ENCODE measurements around the gene ADAMTSL5.

ADAMTSL5 gene

DNA sequence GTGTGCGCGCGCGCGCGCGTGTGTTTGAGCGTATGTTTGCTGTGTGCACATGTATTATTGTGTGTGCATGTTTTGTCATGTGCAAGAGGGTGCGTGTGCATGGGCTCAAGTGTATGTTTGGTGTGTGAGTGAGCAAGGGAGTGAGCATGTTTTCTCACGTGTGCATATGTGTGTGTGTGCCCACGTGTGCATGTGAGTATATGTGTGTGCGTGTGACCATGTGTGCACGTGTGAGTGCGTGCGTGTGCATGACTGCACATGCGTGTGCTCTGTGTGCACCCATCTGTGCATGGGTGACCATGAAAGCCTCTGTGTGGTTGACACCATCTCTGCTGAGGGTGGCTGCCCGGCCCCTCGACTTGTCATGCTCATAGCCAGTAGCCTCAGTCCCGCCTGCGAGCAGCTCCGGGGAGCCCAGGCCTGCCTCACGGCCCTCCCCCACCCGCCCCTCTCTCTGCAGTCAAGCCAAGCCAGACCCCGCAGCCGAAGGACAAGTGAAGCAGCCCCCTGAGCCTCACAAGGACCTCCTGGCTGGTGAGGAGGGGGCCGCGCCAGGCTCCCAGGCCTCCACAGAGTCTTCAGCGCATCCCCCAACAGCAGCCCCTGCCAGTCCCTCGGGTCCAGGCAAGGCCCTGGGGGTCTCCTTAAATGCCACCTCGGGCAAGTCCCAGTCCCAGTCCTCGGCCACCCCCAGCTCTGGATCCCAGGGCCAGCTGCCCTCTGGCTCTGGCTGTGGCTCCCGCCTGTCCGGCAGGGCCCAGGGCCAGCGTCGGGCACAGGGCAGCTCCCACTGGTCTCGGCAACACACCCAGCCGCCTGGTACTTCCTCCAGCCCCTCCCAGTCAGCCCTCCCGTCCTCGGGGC lies 15.9 kb downstream of the ADAMTSL5 start:
- DNase-seq (ENCODE audit: low read depth) = no peak

GRCh38 chr19:1495799-1496713 lies 16.8 kb downstream of the ADAMTSL5 start:
- TF ChIP-seq, protein P1, sequence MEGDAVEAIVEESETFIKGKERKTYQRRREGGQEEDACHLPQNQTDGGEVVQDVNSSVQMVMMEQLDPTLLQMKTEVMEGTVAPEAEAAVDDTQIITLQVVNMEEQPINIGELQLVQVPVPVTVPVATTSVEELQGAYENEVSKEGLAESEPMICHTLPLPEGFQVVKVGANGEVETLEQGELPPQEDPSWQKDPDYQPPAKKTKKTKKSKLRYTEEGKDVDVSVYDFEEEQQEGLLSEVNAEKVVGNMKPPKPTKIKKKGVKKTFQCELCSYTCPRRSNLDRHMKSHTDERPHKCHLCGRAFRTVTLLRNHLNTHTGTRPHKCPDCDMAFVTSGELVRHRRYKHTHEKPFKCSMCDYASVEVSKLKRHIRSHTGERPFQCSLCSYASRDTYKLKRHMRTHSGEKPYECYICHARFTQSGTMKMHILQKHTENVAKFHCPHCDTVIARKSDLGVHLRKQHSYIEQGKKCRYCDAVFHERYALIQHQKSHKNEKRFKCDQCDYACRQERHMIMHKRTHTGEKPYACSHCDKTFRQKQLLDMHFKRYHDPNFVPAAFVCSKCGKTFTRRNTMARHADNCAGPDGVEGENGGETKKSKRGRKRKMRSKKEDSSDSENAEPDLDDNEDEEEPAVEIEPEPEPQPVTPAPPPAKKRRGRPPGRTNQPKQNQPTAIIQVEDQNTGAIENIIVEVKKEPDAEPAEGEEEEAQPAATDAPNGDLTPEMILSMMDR (conservative IDR thresholded peaks at IDR 0.05; ENCODE audit: low read length) = no peak
- DNase-seq (ENCODE audit: low read depth) = no peak
- H3K4me3 ChIP-seq (ENCODE audit: low read length) = no peak overlapping the region

More for the DNA sequence above, 15.9 kb downstream of the ADAMTSL5 start:
- TF ChIP-seq, protein P1 (conservative IDR thresholded peaks at IDR 0.05; ENCODE audit: low read length) = no peak
- H3K4me3 ChIP-seq (ENCODE audit: low read length) = no peak overlapping the region

DNA sequence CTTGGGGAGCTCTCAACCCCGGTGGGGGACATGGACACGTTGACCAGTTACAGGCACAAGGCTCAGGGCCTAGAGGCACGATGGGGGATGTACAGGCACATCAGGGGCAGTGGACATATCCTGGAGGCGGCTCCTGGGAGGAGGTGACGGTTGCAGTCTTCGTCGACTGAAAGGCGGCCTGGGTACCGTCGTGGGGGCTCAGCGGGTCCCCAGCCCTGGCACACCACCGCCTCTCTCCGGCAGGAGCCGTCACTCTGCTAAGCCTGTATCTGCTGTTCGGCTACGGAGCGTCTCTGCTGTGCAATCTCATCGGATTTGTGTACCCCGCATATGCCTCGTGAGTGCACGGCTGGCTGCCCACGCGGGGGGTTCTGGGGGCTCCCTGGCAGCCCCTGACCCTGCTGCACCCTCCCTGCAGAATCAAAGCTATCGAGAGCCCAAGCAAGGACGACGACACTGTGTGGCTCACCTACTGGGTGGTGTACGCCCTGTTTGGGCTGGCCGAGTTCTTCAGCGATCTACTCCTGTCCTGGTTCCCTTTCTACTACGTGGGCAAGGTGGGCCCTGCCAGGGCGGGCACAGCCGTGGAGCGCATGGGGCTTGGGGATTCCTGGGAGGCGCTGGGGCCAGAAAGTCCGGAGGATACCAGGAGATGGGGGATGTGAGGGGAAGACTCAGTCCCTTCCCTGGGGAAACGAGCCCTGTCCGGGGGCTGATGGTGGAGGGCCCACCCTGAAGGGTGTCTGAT lies 17.6 kb downstream of the ADAMTSL5 start:
- no peak overlapping the region for H3K4me3 ChIP-seq (ENCODE audit: low read length)
- TF ChIP-seq, protein P1 (conservative IDR thresholded peaks at IDR 0.05; ENCODE audit: low read length) = no peak
- DNase-seq (ENCODE audit: low read depth) = no peak

DNA sequence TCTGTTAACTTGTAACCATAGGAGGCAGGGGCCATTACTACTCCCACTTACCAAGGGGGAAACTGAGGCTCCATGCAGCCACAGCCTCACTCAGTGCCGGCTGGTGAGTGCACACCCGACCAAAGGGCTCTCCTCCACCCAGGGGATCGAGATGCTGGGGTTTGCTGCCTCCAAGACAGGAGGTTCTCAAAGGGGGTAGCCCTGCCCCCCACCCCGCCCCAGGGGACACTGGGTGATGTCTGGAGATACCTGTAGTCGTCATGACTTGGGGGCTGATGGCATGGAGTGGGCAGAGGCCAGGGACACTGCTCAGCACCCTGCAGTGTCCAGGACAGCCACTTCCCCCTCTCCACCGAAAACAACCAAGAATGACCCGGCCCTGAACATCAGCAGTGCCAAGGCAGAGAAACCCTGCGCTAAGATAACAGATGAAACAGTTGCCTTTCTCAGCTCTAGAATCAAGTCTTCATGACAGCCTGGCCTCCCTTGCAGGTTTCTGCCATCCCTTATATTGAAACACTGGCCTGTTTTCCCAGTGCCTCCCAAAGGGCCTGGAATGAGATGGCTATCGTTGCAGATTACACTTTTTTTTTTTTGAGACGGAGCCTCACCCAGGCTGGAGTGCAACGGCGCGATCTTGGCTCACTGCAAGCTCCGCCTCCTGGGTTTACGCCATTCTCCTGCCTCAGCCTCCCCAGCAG lies 18.6 kb downstream of the ADAMTSL5 start:
- TF ChIP-seq, protein P1 (conservative IDR thresholded peaks at IDR 0.05; ENCODE audit: low read length) = no peak
- no peak for DNase-seq (ENCODE audit: low read depth)
- H3K4me3 ChIP-seq (ENCODE audit: low read length) = no peak overlapping the region

DNA sequence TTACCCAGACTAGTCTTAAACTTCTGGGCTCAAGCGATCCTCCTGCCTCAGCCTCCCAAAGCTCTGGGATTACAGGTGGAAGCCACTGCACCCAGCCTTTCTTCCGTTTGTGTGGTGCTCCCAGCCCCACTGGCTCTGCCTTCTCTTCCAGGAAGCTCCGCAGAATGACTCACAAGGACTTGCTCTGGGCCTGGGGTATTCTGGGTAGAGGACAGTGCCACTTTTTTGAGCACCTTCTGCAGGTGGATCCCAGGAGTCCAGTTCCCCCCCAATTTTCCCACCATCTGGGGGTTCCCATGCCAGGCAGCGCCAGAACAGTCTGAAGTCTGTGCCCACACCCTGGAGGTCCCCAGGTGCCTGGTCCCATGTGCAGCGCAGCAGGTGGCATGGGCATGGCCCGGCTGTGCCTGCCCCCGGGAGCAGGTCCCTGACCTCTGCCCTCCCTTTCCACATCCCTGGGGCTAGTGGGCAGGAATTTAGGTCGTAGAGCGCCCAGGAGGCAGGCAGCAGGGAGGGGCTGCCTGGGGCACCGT lies 20.3 kb downstream of the ADAMTSL5 start:
- TF ChIP-seq, protein P1 (conservative IDR thresholded peaks at IDR 0.05; ENCODE audit: low read length) = no peak
- no peak for DNase-seq (ENCODE audit: low read depth)
- no peak overlapping the region for H3K4me3 ChIP-seq (ENCODE audit: low read length)

DNA sequence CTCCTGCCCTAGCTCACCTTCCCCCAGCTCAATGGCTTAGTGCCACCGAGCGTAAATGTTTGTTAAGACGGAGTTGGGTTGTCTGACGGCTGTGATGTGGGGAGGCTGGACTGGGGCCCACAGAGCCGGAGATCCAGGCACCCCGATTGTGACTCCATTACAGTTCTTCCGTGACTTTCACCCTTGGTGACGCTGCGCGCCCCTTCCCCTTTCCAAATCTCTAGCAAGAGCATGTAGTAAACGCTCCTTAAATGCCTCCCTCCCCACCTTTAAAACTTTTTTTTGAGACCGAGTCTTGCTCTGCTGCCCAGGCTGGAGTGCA lies 21.0 kb downstream of the ADAMTSL5 start:
- DNase-seq (ENCODE audit: low read depth) = no peak
- H3K4me3 ChIP-seq (ENCODE audit: low read length) = no peak overlapping the region
- TF ChIP-seq, protein P1 (conservative IDR thresholded peaks at IDR 0.05; ENCODE audit: low read length) = no peak
